H1 (cell line): ENCODE measurements around the gene CASD1. TPM values are rescaled to one million over a fixed set of nuclear protein-coding genes. Genes with fewer than 3 reads are reported as not detected.

Experiments used
- CBX5 ChIP-seq: fragments of 300-800, 300-1000 bp; sonication (generic); IDR thresholded peaks from 2 replicates; pipeline ENCODE4 v1.7.1; 2016; ENCODE audit warnings: antibody characterized with exemption, low read length, low read depth
- FOSL1 ChIP-seq: IDR thresholded peaks from 2 replicates; pipeline ENCODE4 v1.6.1; 2011; ENCODE audit warnings: mild to moderate bottlenecking, low read depth, low read length, moderate library complexity; ENCODE audit not compliant: insufficient read depth
- GABPA ChIP-seq: IDR thresholded peaks from 2 replicates; pipeline ENCODE4 v1.6.1; 2011; ENCODE audit warnings: mild to moderate bottlenecking, low read length, moderate library complexity, borderline replicate concordance; ENCODE audit not compliant: insufficient read depth
- HDAC2 ChIP-seq, 2 experiments: fragments of 300-600 bp in 1 of 2; sonication (generic) in 1 of 2; IDR thresholded peaks; 2 replicates each; pipeline ENCODE4 v1.6.1; 2011 to 2012; ENCODE audit warnings: low read depth in 2 of 2, low read length in 2 of 2, mild to moderate bottlenecking in 2 of 2, moderate library complexity in 2 of 2, borderline replicate concordance in 1 of 2, inconsistent platforms in 1 of 2
- NANOG ChIP-seq: IDR thresholded peaks from 2 replicates; pipeline ENCODE4 v1.6.1; 2011; ENCODE audit warnings: low read length, low read depth, mild to moderate bottlenecking, inconsistent platforms; ENCODE audit not compliant: insufficient read depth, poor library complexity, severe bottlenecking
- RAD21 ChIP-seq, 2 experiments: IDR thresholded peaks in 1 of 2; conservative IDR thresholded peaks in 1 of 2; 2 replicates each; pipeline ENCODE4 v1.6.1; 2011; ENCODE audit warnings: low read depth in 2 of 2, low read length in 2 of 2, improper control_type of control experiment in 1 of 2, inconsistent platforms in 1 of 2, mild to moderate bottlenecking in 1 of 2, moderate library complexity in 1 of 2
- polyA plus RNA-seq, 7 experiments: library from polyadenylated mRNA; depleted of rRNA in 3 of 7; stranded (reverse) in 5 of 7; unstranded in 2 of 7; fragments of >200 nt in 5 of 7; fragments of 200-250 nt in 2 of 7; gene quantifications; 1 replicate in 5 of 7; 2 replicates in 1 of 7; 4 replicates in 1 of 7; pipeline versions ENCODE4 v1.2.1 to v1.2.3, GENCODE V29; 2011 to 2013; ENCODE audit warnings: missing spikeins in 2 of 7, mixed read lengths in 2 of 7
- total RNA-seq: library from RNA; stranded (reverse); fragmentation: NEBNext Ultra II Directional; extraction: Animal tissue kit (Norgen Biotek cat#: 25700); gene quantifications from 2 replicates; pipeline ENCODE4 v1.2.1, GENCODE V29; 2021

The CASD1 gene
- total and polyA plus RNA-seq, 2 of the 8 experiments (the other 6 are each of a cell fraction or from before 2014, with no cell fraction given), result 14.2 to 18.8 TPM

GRCh38 chr7:94562525-94562924 lies 52.9 kb downstream of the CASD1 start (continued):
- TF ChIP-seq GABPA (no peak), NANOG (no peak), RAD21 (IDR thresholded peaks at IDR 0.05 in 1 of 2, conservative IDR thresholded peaks at IDR 0.05 in 1 of 2; ENCODE audit: low read depth in 2 of 2, low read length in 2 of 2) (no peak), HDAC2 (IDR thresholded peaks at IDR 0.05; ENCODE audit: borderline replicate concordance in 1 of 2, low read depth in 2 of 2, low read length in 2 of 2) (no peak), FOSL1 (no peak), CBX5 (no peak)
- TF ChIP-seq, all 59 proteins: peak for 0
